GM19193 (cell line): ENCODE data around the gene CENPT.

Experiments
- POLR2A ChIP-seq: IDR thresholded peaks from 4 replicates; pipeline ENCODE4 v1.6.1; 2011; ENCODE audit not compliant: insufficient read depth, insufficient read length; ENCODE audit errors: extremely low read depth

Gene CENPT

DNA sequence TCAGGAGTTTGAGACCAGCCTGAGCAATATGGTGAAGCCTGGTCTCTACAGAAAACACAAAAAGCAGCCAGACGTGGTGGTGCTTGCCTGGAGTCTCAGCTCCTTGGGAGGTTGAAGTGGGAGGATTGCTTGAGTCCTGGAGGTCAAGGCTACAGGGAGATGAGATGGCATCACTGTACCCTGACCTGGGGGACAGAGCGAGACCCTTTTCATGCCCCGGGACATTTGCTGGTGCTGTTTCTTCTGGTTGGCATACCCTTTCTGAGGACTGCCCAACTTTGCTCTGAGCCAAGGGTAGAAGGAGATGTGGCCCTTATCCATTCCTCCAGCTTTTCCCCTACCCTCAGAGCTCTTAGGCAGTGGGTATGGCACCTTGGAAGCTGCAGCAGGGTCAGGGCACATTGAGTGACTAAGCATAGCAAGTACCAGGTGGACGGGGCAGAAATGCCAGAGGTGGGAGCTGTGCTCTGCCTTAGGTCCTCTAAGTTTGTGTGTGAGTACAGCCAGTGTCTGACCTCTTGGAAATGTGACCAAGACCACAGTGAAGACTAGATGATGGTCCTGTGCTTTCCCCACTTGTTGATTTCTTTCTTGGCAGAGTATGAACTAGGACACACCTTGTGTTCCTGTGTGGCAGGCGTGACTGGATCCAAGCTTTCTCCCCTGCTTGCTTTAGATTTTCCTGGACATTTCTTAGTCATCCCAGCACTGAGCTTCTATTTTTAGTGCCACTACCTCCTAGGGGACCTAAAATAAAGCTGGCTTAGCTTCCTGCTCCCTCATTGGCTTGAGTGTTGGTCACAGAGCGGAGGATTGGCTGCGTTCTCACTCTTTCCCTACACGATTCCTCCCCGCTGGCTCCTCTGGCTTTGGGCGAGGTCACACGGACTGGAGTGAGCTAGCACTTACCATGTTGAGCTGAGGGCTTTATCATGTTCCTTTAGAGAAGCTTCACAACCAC is 15.4 kb upstream of the CENPT start:
- no peak for TF ChIP-seq POLR2A

DNA sequence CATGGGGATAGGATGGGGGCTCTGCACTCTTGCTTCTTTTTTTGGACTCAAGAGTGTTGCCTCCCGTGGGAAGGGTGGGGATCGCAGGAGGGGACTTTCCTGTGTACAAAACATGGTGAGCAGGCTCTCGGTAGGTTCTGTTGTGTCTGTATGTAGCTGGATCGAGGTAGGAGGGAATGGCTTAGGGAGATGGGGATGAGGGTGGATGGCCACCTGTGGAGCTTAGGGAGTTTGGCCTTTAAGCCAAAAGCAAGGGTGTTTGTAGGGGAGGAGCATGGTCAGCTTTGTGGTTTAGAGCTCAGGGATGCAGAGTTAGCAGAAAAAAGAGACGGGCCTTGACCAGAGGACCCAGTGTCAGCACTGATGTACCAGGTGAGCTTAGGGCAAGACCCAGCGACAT is 14.4 kb upstream of the CENPT start:
- TF ChIP-seq POLR2A, result no peak

DNA sequence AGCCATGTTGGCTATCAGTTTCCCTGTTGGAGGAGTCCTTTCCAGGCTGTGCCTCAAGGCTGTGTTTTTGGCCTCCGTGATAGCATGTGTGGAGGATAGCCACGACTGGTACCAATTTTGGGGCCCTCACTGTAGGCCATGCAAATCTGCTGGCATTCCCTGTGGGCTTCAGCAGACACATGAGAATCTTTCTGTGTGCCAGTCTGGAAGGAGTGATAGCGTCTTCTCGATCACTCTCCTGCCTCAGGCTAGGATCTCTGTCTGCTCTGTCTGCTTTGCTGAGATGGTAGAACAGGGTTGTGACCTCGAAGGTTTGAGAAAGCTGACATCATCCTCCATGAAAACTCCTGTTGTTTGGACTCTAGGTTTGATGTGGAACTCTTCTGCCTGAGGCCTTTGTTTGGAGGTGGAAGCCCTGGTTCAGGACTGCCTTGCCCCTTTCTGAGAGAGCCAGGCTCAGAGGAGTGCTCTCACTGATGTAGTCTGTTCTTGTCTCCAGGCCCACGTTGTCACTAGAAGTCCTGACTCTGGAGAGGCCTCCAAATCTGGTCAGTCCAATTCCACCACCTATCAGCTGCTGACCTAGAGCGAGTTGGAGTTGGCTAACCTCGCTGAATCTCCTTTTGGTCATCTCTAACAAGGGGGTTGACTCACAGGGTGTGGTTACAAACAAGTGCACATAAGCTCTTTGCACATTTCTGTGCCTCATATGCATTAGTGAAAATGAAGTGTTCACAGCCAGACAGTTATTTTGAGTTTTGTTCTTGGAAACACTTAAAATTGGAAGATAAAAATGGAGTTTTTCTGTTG is 13.3 kb upstream of the CENPT start:
- TF ChIP-seq POLR2A, result no peak

DNA sequence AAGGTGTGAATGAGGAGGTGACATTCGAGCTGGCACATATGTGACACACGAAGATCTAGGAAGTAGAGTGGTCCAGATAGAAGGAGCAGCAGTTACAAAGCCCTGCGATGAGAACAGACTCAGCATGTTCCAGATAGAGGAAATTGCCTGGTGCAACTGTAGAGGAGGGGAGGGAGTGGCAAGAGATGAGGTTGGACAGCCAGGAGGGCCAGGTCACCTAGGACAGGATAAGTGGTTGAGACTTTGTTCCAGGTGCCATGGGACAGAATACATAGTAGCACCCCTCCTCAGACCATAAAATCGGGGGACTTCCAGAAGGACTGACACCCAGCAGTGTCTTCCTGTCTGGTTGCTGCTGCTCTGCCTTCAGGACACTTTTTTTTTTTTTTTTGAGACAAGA is 11.0 kb upstream of the CENPT start:
- no peak for TF ChIP-seq POLR2A

- no peak for TF ChIP-seq POLR2A
These were observed 10.2 kb upstream of the CENPT start for GRCh38 chr16:67857547-67858233.

GRCh38 chr16:67856927-67857546 is 9.5 kb upstream of the CENPT start:
- no peak for TF ChIP-seq POLR2A

DNA sequence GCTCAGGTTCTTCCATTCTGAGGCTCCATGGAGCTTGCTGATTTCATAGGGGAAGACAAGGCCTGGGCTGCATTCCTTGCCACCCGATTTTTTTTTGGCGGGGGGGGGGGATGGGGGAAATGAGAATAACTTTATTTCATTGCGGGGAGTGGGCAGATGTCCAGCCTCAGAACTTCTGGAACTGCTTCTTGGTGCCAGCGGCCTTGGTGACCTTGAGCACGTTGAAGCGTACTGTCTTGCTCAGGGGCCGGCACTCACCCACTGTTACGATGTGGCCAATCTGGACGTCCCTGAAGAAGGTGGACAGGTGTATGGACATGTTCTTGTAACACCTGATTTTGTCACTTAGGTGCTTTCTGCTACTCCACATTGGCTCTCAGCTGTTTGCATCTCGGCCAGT is 8.3 kb upstream of the CENPT start:
- TF ChIP-seq POLR2A, result no peak

DNA sequence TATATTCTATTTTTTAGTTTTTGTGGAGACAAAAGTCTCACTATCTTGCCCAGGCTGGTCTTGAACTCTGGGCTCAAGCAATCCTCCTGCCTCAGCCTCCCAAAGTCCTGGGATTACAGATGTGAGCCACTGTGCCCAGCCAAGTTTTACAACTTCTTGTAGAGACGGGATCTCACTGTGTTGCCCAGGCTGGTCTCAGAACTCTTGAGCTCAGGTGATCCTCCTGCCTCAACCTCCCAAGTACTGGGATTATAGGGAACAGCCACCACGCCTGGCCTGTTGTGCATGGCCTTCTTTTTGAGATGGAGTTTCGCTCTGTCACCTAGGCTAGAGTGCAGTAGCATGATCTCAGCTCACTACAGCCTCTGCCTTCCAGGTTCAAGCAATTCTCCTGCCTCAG is 6.2 kb upstream of the CENPT start:
- TF ChIP-seq POLR2A, result no peak

DNA sequence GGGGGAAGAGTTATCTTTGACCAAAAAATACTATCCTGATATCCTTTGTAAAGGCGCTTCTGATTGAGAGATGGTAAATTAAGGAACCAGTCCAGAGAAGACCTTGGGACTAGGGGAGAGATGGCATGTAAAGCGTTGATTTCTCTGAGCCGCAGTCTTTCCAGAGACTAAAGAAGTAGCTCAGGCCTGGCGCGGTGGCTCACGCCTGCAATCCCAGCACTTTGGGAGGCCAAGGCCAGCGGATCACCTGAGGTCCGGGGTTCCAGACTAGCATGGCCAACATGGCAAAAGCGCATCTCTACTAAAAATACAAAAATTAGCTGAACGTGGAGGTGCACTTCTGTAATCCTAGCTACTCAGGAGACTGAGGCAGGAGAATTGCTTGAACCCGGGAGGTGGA is 625 bp upstream of the CENPT start:
- TF ChIP-seq POLR2A, result no peak

DNA sequence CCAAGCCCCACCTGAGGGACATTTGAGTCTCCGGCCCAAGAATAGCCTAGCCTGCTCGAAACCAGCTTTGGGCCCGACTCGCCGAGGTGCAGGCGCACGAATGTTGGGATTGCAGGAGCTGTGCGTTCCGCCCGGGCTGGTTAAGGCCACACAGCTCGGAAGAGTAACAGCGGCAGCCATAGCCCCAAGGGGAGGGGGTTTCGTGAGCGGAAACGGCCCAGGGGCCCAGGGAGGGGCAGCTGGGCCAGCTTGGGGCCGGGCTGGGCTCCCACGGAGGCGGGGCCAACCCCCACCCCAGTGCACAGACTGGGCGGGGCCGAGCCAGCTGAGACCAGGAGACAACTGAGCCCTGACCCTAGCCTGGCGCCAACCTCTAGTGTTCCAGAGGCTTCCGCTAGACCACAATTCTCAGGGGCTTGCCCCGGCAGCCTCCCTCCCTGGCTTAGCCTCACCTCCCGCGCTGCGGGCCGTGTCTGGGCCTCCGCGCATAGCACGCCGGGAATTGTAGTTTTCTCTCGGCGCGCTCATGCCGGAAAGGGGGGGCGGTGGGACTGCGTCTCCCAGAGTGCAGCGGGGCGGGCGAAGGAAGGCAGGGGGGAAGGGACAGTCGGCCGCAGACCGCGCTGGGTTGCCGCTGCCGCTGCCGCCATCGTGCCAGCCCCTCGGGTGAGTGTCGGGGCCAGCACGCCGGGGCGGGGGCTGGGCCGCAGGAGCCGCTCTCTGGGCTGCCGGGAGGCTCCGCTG is 1.0 kb downstream of the CENPT start, which contains the start of gene NUTF2:
TSS of gene NUTF2 (plus strand) at position 614 of the 744 bp plus-strand sequence. CDS start 18,198 bp downstream, outside the sequence.
- TF ChIP-seq POLR2A, result peak; percentile 62

DNA sequence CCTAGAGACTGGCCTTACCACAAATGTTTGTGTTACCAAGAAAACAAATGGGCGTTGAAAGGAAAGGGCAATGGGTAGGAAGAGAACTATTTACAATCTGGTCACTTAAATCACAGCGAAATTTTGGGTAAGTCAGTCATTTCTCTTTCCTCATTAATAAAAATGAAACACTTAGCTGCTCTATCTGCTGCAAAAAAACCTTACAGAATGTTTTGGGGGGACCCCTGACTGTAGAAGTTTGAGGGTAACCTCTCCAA is 1.5 kb downstream of the CENPT start:
- TF ChIP-seq POLR2A, result no peak

- no peak for TF ChIP-seq POLR2A
These were observed 2.0 kb downstream of the CENPT start for GRCh38 chr16:67845291-67846062.

DNA sequence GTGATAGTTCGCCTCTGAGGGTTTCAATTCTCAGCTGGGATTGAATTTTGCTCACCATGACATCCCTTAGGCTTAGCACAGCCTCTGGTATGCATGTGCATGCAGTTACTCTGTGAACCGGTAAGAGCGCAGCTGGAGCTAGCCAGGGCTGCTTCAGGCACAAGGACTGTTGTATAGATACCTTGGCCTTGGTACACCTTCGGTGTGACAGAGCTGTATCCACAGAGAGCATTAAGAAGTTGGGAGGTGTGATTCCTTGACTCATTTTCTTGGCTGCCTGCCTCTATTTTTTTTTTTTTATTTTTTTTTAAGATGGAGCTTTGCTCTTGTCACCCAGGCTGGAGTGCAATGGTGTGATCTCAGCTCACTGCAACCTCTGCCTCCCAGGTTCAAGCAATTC is 3.0 kb downstream of the CENPT start:
- no peak for TF ChIP-seq POLR2A

GRCh38 chr16:67843343-67843765 is 4.1 kb downstream of the CENPT start:
- no peak for TF ChIP-seq POLR2A
